Mammary epithelial cell (primary cell): ENCODE measurements around the gene KIAA1671.

Source experiments
- CTCF ChIP-seq, 2 donors: IDR thresholded peaks in 1 of 2; conservative IDR thresholded peaks in 1 of 2; 2 replicates each; pipeline ENCODE4 v1.5.1; 2011 to 2012; ENCODE audit warnings: inconsistent platforms in 2 of 2, low read length in 2 of 2, mild to moderate bottlenecking in 2 of 2, control low read depth in 1 of 2, low read depth in 1 of 2; ENCODE audit not compliant: insufficient read depth in 1 of 2; ENCODE audit errors: extremely low read depth in 1 of 2
- EZH2 ChIP-seq: IDR thresholded peaks from 2 replicates; pipeline ENCODE4 v1.6.1; 2012; ENCODE audit warnings: low read length, inconsistent platforms, borderline replicate concordance

GRCh38 chr22:25162561-25162960 lies 210.0 kb downstream of the KIAA1671 start:
- TF ChIP-seq CTCF (conservative IDR thresholded peaks at IDR 0.05 in 1 of 2, IDR thresholded peaks at IDR 0.05 in 1 of 2; ENCODE audit: extremely low read depth in 1 of 2, insufficient read depth in 1 of 2, low read depth in 1 of 2, low read length in 2 of 2) = no peak
- no peak for TF ChIP-seq EZH2
